Measurements from ENCODE around the gene BCR. TPM values are rescaled to one million over a fixed set of nuclear protein-coding genes. Genes with fewer than 3 reads are reported as not detected.

The BCR gene
- total and polyA plus RNA-seq, 2 of the 4 experiments (the other 2 are of a cell fraction) = 28.9 to 44.6 TPM

- Histone ChIP-seq H3K4me2 (ENCODE audit: low read depth, low read length) (no peak overlapping the region), H4K8ac (ENCODE audit: low read depth in 2 of 2, low read length in 2 of 2) (no peak overlapping the region), H3K4me1 (ENCODE audit: control insufficient read depth, insufficient read depth, low read length) (no peaks in the 10 kb centered on the region), H3K23ac (ENCODE audit: low read depth, low read length) (no peak overlapping the region), H3K27me3 (ENCODE audit: control insufficient read depth, insufficient read depth, low read length) (peaks cover 21% of the 10 kb centered on the region), H3K14ac (replicated peaks; ENCODE audit: low read depth, low read length) (no peak overlapping the region), H2BK15ac (ENCODE audit: low read depth, low read length) (no peak overlapping the region), H4K20me1 (ENCODE audit: insufficient read depth, low read length) (no peaks in the 10 kb centered on the region), H3K27ac (ENCODE audit: insufficient read depth, low read length) (no peak overlapping the region), H2BK20ac (ENCODE audit: low read depth, low read length) (no peak overlapping the region), H2BK120ac (ENCODE audit: low read depth, low read length) (no peak overlapping the region), H3K36me3 (ENCODE audit: control insufficient read depth, insufficient read depth, low read length) (no peaks in the 10 kb centered on the region), H3K4me3 (ENCODE audit: insufficient read depth, low read depth, low read length) (no peak overlapping the region), H2AK9ac (replicated peaks; ENCODE audit: low read depth, low read length, poor library complexity) (no peak overlapping the region), H4K5ac (ENCODE audit: low read depth, low read length) (no peak overlapping the region), H2AK5ac (ENCODE audit: low read depth, low read length) (no peak overlapping the region), H4K91ac (ENCODE audit: insufficient read depth, low read depth, low read length) (no peak overlapping the region), H2AFZ (replicated peaks; ENCODE audit: low read length, poor library complexity) (no peak overlapping the region), H3K9ac (ENCODE audit: low read depth, low read length) (no peak overlapping the region), H3K18ac (ENCODE audit: low read depth, low read length) (no peak overlapping the region), H3K9me3 (ENCODE audit: control insufficient read depth, insufficient read depth, low read length) (no peaks in the 10 kb centered on the region), H3K9me1 (ENCODE audit: insufficient read depth, low read length) (no peaks in the 10 kb centered on the region), H2BK5ac (ENCODE audit: low read depth, low read length, poor library complexity, severe bottlenecking) (no peak overlapping the region), H3K4ac (ENCODE audit: low read depth, low read length) (no peak overlapping the region), H3K79me1 (ENCODE audit: low read depth in 1 of 2, low read length in 2 of 2) (no peaks in the 10 kb centered on the region), H3K56ac (ENCODE audit: extremely low read depth, insufficient read depth, low read length) (no peak overlapping the region)
- WGBS, 2 experiments (ENCODE audit: extremely low coverage in 2 of 2, insufficient read length in 1 of 2) = 63% methylated on average over 3 of the region's 4 CpGs; no CpG with 5 or more reads in 1 of the 2 experiments
- DNase-seq (no peak), ATAC-seq (ENCODE audit: low read depth) (no peak)
- ChIA-PET POLR2A (ENCODE audit: unreplicated experiment) (no interaction called here), CTCF (no interaction called here)
- dilution Hi-C loops (cut with HindIII; ENCODE audit: low sequenced_read_pairs, unreplicated experiment) (no loop called here), in situ Hi-C loops (cut with MboI; ENCODE audit: low sequenced_read_pairs) (no loop called here), intact Hi-C loops (cut with micrococcal nuclease) (no loop called here)
- TF ChIP-seq CHD1 (IDR thresholded peaks at IDR 0.05; ENCODE audit: low read depth, low read length) (no peak), MAFK (IDR thresholded peaks at IDR 0.05; ENCODE audit: low read depth, low read length) (peak; percentile 68)
- BruUV-seq (replicated peaks) = no TSS peak
Observed at GRCh38 chr22:23356094-23356493, 175.8 kb downstream of the BCR start.

All from IMR-90 (cell line).